GM10847 (cell line): ENCODE results near the gene EFCAB11.

Source experiments
- POLR2A ChIP-seq: IDR thresholded peaks from 2 replicates; pipeline ENCODE4 v1.6.1; 2011; ENCODE audit not compliant: insufficient read length; ENCODE audit errors: extremely low read depth

EFCAB11 gene

DNA sequence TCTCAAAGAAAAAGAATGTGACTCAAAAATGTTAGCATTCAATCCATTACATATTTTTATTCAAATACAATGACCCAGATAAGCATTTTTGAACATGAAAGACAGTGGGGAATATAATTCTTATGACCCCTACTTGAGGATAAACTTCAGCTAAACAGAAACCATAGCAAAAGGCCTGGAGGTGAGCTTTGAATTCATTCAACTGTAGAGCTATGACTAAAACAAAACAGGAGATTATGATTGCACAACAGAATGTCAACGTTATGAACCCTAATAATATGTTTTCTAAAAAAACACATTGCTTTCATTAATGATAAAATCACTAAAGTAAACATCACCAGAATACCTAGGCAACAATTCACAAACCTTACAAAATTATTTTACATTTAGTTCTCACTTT lies 27.8 kb downstream of the EFCAB11 start:
- no peak for TF ChIP-seq POLR2A

GRCh38 chr14:89924268-89924667 lies 30.3 kb downstream of the EFCAB11 start:
- no peak for TF ChIP-seq POLR2A

DNA sequence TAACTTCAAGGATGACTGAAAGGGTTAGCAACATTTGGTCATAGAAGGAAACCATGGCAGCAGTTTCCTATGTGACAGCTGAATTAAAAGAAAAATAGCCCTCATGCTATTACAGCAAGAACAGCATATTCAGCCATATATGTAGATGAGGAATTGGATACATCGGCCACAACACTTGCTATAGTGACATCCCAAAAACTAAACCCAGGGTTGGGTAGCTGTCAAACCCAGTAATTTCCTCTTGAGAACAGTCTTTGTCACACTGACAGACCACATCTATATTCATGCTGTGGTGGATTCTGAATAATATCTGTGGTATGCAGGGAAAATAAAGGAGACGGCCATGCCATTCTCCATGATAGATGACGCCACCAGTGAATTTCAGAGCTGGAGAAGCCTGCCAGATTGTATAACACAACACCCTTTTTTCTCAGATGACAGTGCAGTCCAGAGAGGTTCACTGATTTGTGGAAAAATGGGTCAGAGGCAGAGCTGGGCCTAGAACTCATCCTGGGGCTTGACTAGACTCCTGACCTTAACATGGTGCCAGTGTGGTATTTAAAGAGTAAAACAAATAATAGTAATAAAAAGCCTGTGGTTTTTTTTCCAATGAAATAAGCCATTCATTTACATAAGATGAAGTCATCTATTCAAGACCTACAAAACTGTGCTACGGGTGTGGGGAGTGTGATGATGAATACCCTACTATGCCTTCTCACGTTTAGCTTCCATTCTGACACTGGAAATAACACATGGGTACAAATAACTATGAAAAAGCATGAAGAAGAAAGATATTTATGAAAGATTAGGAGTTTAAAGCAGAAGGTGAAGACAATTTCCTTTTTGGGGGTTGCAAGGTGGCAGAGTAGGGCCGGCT lies 32.3 kb downstream of the EFCAB11 start:
- no peak for TF ChIP-seq POLR2A

DNA sequence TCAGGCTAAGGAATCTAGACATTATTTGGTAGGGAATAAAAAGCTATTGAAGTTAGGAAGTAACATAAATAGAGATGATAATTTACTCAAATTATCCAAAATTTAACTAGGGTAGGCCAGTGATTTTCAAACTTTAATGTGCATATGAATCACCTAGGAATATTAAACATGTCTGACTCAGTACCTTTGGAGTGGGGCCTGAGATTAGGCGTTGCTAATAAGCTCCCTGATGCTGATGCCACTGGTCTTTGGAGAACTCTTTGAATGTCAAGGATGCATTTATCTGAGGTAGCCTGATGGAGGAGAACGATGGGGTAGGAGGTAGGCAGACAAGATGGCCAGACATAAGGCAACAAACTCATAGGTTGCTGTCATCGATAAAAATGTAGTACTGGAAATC lies 33.2 kb downstream of the EFCAB11 start:
- TF ChIP-seq POLR2A = no peak

DNA sequence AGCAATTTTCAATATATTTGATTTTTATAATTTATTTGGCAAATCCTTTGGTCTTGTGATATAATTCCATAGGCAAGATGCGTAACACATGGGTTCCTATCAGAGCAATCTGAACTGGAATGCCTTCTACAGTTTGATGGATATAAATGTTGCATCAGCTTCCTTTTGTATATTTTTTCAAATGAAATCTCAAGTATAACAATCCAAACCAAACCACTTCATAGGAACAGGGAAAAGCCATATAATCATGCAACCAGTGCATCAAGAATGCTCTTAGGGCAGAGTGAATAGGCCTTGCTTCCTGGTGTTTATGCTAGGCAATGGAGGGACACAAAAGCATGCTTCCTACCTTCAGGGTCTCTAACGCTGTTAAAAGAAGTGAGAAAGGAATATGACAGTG lies 34.5 kb downstream of the EFCAB11 start:
- no peak for TF ChIP-seq POLR2A

DNA sequence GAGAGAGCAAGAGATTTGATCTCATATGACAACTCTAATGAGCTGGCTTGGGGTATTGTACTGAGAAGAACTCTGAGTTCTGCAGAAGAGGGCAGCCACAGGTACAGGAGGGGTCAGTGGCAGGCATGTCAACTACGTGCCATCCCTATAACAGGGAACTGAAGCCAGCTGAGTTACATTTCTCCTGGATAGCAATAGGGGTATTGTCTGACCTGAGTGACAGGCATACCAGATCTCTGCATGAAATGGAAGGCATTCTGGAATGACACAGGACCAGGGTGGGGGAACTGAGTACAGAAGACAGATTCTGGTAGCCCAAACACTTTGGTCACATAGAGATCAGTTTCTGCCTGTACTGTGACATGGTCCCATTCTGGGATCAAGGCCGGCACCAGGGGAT lies 35.8 kb downstream of the EFCAB11 start:
- TF ChIP-seq POLR2A = no peak

GRCh38 chr14:89915114-89915878 lies 39.2 kb downstream of the EFCAB11 start:
- no peak for TF ChIP-seq POLR2A

DNA sequence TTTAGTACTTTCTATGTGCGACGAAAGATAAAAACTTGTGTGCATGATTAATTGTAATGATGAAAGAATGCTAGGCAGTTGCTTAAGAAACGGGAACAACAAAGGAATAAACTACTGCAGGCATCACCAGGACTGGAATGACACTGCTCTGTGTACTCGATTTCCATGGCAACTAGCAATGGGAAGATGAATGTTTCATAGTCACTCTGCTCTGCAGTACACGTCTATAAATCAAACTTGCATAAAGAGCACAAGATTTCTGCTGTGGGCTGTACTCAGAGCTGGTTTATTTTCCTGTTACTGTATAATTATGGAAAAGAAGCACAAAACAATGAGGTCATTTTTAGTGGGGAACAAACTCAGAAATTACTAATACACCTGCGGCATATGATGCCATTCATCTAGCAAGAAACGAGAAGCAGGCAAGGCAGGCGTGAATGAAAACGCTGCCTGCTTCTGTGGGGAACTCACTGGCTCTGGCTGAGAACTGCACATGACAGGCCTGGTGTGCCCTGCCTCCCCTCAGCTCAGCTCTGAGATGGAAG lies 41.8 kb downstream of the EFCAB11 start:
- no peak for TF ChIP-seq POLR2A

DNA sequence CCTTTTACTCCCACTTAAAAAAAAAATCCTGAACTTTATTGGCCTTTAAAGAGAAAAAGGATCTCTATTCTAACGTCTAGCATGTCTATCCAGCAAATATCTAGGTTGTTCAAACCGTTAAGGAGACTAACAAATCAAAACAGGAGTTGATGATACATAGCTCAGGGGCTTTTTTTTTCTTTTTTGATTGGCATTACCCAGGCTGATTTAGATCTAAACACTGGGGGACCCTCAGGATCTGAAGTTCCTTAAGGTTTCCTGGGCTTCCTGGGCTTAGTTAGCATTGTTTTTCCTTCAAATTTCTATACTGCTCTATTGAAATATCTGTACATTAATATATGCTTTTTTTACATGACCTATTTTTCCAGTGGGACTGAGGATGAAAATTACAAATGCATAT lies 42.3 kb downstream of the EFCAB11 start:
- no peak for TF ChIP-seq POLR2A

- no peak for TF ChIP-seq POLR2A
Observed at GRCh38 chr14:89911010-89911919, 43.3 kb downstream of the EFCAB11 start.

DNA sequence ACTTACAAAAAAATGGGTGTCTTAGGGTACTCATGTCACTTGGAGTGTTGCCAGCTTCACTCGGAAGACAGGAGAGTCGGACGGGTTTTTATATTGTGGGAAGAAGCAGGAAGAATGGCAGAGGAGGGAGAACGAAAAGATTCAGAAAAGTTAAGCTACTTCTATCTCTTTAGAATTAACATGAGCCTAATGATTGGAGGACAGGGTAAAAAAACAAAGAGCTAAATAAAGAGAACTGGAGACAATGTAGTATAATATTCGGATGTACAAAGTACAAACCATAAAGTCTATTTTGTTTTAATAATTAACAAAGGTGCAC lies 43.9 kb downstream of the EFCAB11 start:
- no peak for TF ChIP-seq POLR2A

- no peak for TF ChIP-seq POLR2A
Observed at GRCh38 chr14:89909586-89909985, 44.9 kb downstream of the EFCAB11 start.

DNA sequence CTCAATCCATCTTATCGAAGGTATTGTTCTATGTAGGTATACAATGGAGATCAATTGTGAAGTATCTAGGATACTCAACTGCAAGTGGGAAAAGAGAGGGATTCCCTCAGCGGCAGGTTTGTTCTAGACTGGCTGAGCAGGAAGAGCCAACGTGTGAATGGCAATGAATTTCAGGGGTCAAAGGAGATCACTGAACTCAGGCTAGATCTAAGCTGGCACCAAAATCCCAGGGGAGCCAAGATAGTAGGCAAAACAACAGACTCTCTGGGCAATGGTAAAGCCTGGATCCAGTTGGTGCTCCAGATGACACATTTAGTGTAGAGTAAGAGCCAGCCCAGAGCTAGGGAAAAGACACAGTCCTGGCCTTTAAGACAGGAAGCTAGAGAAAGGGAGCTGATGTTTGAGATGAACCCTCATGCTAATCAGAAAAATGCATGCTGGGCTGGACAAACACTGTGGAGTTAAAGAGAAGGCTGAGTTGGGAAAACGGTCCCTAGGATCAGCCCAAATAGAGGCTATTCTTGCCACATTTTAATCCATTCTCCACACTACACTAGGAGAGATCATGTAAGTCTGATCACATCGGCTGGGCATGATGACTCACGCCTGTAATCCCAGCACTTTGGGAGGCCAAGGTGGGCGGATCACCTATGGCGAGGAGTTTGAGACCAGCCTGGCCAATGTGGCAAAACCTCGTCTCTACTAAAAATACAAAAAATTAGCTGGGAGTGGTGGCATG lies 45.6 kb downstream of the EFCAB11 start:
- TF ChIP-seq POLR2A = no peak

DNA sequence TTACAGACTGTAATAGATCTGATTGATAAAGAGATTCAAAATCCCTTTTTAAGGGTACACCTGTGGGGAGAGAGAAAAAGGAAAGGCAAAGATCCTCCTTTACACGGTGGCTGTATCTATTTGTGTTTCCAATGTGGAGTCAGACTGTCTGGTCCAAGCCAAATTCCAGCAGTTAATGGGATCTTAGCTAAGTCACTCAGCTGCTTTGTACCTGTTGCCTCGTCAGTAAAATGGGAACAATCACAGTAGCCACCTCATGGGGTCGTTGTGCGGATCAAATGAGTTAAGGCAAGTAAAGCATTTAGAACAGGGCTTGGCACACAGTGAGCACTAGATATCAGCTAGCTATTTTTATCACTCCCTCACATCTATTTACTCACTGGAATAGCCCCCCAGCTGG lies 46.9 kb downstream of the EFCAB11 start:
- TF ChIP-seq POLR2A = no peak

DNA sequence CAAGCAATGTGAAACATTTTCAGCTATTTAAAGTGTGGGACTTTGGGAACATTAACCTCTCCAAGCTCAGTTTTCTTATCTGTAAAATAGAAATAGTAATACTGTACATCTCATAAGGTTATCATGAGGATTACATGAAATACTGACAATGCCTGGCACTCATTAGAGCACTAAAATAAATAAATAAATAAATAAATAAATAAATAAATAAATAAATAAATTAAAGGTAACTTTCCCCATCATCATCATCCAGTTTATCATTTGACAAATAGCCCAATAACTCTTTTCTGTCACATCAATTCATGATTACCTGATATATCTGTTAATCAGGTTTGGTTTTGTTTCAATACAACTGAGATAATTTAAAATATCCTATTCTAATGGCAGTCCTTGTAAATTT lies 48.5 kb downstream of the EFCAB11 start:
- TF ChIP-seq POLR2A = no peak

DNA sequence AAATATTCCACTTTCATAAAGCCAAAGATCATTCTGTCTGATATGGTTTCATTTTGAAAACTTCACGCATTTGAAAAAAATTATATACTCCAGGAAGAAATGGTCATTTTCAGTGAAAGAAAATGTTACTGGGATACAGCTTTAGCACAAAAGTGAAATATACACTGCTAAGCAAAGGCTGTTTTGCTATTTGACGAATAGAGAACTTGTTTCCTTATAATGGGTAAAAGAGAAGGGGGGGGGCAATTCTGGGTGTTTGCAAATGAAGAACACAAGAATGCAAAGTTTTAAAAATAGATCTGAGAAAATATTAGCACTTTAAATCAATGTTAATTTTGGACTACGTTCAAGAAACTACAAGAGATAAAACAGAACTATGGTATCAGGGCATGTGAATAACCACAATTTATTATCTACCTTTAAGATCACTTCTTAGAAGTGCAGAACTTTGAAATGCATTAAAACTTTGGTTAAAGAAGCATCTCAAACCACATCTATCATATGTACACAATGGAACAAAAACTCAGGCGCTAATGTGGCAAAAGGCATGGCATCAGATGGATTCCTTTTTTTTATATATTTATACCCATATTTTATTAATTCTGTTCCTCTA lies 51.1 kb downstream of the EFCAB11 start:
- no peak for TF ChIP-seq POLR2A
